K562 (cell line): ENCODE data around the gene GLB1L. TPM values are rescaled to one million over a fixed set of nuclear protein-coding genes. Genes with fewer than 3 reads are reported as not detected.

Experiments used
- ARHGAP35 ChIP-seq: fragments of 450-650 bp; IDR thresholded peaks from 2 replicates; pipeline ENCODE4 v1.6.1; 2018; ENCODE audit not compliant: partially characterized antibody
- C11orf30 ChIP-seq: fragments of 450-650 bp; IDR thresholded peaks from 2 replicates; pipeline ENCODE4 v1.6.1; 2016; ENCODE audit warnings: low read depth, mild to moderate bottlenecking
- CREBBP ChIP-seq: IDR thresholded peaks from one replicate; pipeline ENCODE4 v1.6.1; 2012; ENCODE audit warnings: low read depth, mild to moderate bottlenecking, control low read depth, inconsistent platforms, low read length
- GABPA ChIP-seq: fragments of 200-800 bp; sonication (Bioruptor generic); conservative IDR thresholded peaks from 2 replicates; pipeline ENCODE4 v1.6.1; 2016; ENCODE audit warnings: low read depth, missing genetic modification characterization, missing compliant biosample characterization
- HDAC8 ChIP-seq: fragments of 450-650 bp; IDR thresholded peaks from 2 replicates; pipeline ENCODE4 v1.6.1; 2016; ENCODE audit warnings: mild to moderate bottlenecking, missing genetic modification characterization, moderate library complexity, missing compliant biosample characterization
- KHSRP ChIP-seq: fragments of 450-650 bp; IDR thresholded peaks from 2 replicates; pipeline ENCODE4 v1.6.1; 2017
- MECOM ChIP-seq: fragments of 250-450 bp; sonication (Bioruptor Pico); IDR thresholded peaks from 2 replicates; pipeline ENCODE4 v1.8.0; 2022; ENCODE audit warnings: inconsistent platforms
- RERE ChIP-seq: sonication (generic); formaldehyde crosslinking; IDR thresholded peaks from 2 replicates; pipeline ENCODE4 v1.8.0; 2023; ENCODE audit warnings: missing genetic modification reagents, mild to moderate bottlenecking, borderline replicate concordance
- RHOXF2B ChIP-seq: fragments of 250-450 bp; sonication (Bioruptor Pico); conservative IDR thresholded peaks from 2 replicates; pipeline ENCODE4 v1.5.1; 2021
- SMARCA5 ChIP-seq: fragments of 450-650 bp; IDR thresholded peaks from 2 replicates; pipeline ENCODE4 v1.6.1; 2016
- TAF15 ChIP-seq: fragments of 200-400 bp; formaldehyde crosslinking; IDR thresholded peaks from 2 replicates; pipeline ENCODE4 v1.6.1; 2017; ENCODE audit warnings: mild to moderate bottlenecking, low read depth, low read length, moderate library complexity
- THAP7 ChIP-seq: fragments of 250-450 bp; sonication (Bioruptor Pico); IDR thresholded peaks from 2 replicates; pipeline ENCODE4 v1.5.0; 2021
- U2AF2 ChIP-seq: fragments of 200-400 bp; formaldehyde crosslinking; optimal IDR thresholded peaks from 2 replicates; pipeline ENCODE3; 2017; ENCODE audit warnings: low read depth, mild to moderate bottlenecking, low read length
- ZBTB9 ChIP-seq: fragments of 450-650 bp; formaldehyde crosslinking; IDR thresholded peaks from 2 replicates; pipeline ENCODE4 v1.4.0; 2020; ENCODE audit warnings: mild to moderate bottlenecking, moderate library complexity
- ZFPM2 ChIP-seq: fragments of 250-450 bp; sonication (Bioruptor Pico); IDR thresholded peaks from 2 replicates; pipeline ENCODE4 v1.5.1; 2022; ENCODE audit warnings: mild to moderate bottlenecking
- ZNF232 ChIP-seq: sonication (generic); formaldehyde crosslinking; IDR thresholded peaks from 2 replicates; pipeline ENCODE4 v1.8.0; 2022; ENCODE audit warnings: mild to moderate bottlenecking, missing genetic modification reagents
- ZNF239 ChIP-seq: fragments of 250-450 bp; sonication (Bioruptor Pico); IDR thresholded peaks from 2 replicates; pipeline ENCODE4 v1.4.0; 2020; ENCODE audit warnings: mild to moderate bottlenecking
- polyA plus RNA-seq, 8 experiments: library from polyadenylated mRNA; depleted of rRNA in 4 of 8; stranded (reverse) in 5 of 8; unstranded in 3 of 8; fragments of >200 nt; fragmentation: Nextera tagmentation in 2 of 8; fragmentation: Illumina TruSeq in 1 of 8; extraction: Ambion mirVana in 2 of 8; extraction: Trizol in 1 of 8; gene quantifications; 2 replicates each; pipeline versions ENCODE4 v1.2.1 to v1.2.3, GENCODE V29; 2011 to 2014; ENCODE audit warnings: inconsistent platforms in 1 of 8, missing spikeins in 1 of 8
- total RNA-seq, 7 experiments: library from RNA; depleted of rRNA in 6 of 7; stranded (reverse); fragments of >200 nt in 6 of 7; fragmentation: Illumina TruSeq in 2 of 7; extraction: Trizol in 2 of 7; gene quantifications; 2 replicates each; pipeline versions ENCODE4 v1.2.1 to v1.2.3, GENCODE V29; 2011 to 2021; ENCODE audit warnings: low replicate concordance in 1 of 7
- TF ChIP-seq, protein P1 (sequence below): sonication (generic); formaldehyde crosslinking; IDR thresholded peaks from 2 replicates; pipeline ENCODE4 v1.8.1; 2022; ENCODE audit warnings: missing genetic modification reagents
- TF ChIP-seq, protein P2 (sequence below), 2 experiments: fragments of 450-650 bp in 1 of 2; sonication (generic) in 1 of 2; formaldehyde crosslinking; conservative IDR thresholded peaks; 2 replicates each; pipeline versions ENCODE4 v1.4.0 to v1.8.1; 2020 to 2022; ENCODE audit warnings: mild to moderate bottlenecking in 1 of 2, missing genetic modification reagents in 1 of 2

Gene GLB1L
- total and polyA plus RNA-seq, 9 of the 15 experiments (the other 6 are each of a cell fraction or from before 2014, with no cell fraction given), result 0.42 to 2.9 (median 2.5) TPM

DNA sequence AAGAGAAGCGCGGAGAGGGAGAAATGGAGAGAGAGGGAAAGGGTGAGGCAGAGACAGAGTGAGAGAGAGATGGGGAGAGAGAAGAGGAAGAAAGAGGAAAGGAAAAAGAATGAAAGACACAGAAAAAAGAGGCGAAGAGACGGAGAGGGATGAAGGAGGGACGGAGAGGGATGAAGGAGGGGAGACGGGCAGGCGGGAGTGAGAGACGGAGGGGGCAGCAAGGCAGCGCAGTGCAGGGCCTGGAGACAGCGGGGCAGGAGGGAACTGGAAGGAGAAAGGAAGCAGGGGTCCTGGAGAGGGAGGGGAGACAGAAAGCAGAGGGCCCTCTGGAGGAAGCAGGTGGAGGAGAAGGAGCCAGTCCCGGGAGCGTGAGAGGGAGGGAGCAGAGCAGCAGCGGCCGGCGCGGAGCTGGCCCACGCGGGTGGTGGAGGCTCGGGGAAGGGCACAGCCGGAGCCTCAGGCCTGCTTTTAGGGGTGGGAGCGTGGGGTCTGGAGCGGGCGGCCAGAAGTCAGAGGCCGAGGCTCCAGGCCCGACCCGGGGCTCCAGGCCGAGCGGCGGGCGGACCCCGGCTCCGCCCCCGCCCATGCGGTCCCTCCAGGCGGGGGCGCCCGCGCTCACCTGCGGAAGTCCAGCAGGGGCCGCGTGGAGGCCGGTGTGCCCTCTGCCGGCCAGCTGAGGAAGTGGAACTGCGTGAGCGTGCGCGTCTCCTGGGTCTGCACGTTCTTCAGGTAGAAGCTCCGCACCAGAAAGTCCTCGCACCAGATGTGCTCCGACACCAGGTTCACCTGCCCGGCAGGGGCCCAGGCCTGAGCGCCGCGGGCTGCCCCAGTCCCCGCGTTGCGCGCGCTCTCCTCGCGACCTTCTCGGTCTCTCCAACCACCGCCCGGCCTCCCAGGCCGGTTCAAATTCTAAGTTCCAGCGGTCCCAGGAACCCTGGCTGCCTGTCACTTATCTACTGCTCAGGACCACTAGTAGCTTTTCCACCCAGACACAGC lies 49.4 kb upstream of the GLB1L start (continued):
- TF ChIP-seq ZBTB9 (CRISPR knock-in tag), result no peak
- no peak for TF ChIP-seq ARHGAP35
- peak; percentile 54 for TF ChIP-seq GABPA (tag)
- TF ChIP-seq C11orf30, result 0 out of 2 replicates have a peak, but pooled peaks have one; percentile 10
- TF ChIP-seq THAP7 (CRISPR knock-in tag), result no peak
- TF ChIP-seq ZFPM2 (CRISPR knock-in tag), result no peak
- TF ChIP-seq, protein P1, sequence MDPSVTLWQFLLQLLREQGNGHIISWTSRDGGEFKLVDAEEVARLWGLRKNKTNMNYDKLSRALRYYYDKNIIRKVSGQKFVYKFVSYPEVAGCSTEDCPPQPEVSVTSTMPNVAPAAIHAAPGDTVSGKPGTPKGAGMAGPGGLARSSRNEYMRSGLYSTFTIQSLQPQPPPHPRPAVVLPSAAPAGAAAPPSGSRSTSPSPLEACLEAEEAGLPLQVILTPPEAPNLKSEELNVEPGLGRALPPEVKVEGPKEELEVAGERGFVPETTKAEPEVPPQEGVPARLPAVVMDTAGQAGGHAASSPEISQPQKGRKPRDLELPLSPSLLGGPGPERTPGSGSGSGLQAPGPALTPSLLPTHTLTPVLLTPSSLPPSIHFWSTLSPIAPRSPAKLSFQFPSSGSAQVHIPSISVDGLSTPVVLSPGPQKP (CRISPR knock-in tag), result no peak
- no peak for TF ChIP-seq RHOXF2B
- no peak for TF ChIP-seq MECOM
- TF ChIP-seq RERE, result no peak
- TF ChIP-seq TAF15, result no peak
- TF ChIP-seq U2AF2, result no peak
- TF ChIP-seq KHSRP, result no peak
- no peak for TF ChIP-seq HDAC8 (tag)
- TF ChIP-seq, protein P2, sequence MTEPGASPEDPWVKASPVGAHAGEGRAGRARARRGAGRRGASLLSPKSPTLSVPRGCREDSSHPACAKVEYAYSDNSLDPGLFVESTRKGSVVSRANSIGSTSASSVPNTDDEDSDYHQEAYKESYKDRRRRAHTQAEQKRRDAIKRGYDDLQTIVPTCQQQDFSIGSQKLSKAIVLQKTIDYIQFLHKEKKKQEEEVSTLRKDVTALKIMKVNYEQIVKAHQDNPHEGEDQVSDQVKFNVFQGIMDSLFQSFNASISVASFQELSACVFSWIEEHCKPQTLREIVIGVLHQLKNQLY (CRISPR knock-in tag; conservative IDR thresholded peaks at IDR 0.05), result no peak
- no peak for TF ChIP-seq ZNF232 (CRISPR knock-in tag)
- no peak for TF ChIP-seq ZNF239 (CRISPR knock-in tag)
- no peak for TF ChIP-seq CREBBP
- peak; percentile 53; the same call in 1 of the 2 replicates for TF ChIP-seq SMARCA5
